ENCODE results near the gene ARHGDIA.

ARHGDIA gene

GRCh38 chr17:81908793-81909192, 37.7 kb upstream of the ARHGDIA start:
- DNase-seq (ENCODE audit: low read depth in 1 of 2, low spot score in 1 of 2), result no peak

GRCh38 chr17:81907219-81908145, 36.3 kb upstream of the ARHGDIA start:
- no peak for TF ChIP-seq SPI1 (IDR thresholded peaks at IDR 0.05; ENCODE audit: borderline replicate concordance, low read depth)
- no peak for TF ChIP-seq POLR2AphosphoS5 (IDR thresholded peaks at IDR 0.05; ENCODE audit: low read depth)
- TF ChIP-seq, protein P1, sequence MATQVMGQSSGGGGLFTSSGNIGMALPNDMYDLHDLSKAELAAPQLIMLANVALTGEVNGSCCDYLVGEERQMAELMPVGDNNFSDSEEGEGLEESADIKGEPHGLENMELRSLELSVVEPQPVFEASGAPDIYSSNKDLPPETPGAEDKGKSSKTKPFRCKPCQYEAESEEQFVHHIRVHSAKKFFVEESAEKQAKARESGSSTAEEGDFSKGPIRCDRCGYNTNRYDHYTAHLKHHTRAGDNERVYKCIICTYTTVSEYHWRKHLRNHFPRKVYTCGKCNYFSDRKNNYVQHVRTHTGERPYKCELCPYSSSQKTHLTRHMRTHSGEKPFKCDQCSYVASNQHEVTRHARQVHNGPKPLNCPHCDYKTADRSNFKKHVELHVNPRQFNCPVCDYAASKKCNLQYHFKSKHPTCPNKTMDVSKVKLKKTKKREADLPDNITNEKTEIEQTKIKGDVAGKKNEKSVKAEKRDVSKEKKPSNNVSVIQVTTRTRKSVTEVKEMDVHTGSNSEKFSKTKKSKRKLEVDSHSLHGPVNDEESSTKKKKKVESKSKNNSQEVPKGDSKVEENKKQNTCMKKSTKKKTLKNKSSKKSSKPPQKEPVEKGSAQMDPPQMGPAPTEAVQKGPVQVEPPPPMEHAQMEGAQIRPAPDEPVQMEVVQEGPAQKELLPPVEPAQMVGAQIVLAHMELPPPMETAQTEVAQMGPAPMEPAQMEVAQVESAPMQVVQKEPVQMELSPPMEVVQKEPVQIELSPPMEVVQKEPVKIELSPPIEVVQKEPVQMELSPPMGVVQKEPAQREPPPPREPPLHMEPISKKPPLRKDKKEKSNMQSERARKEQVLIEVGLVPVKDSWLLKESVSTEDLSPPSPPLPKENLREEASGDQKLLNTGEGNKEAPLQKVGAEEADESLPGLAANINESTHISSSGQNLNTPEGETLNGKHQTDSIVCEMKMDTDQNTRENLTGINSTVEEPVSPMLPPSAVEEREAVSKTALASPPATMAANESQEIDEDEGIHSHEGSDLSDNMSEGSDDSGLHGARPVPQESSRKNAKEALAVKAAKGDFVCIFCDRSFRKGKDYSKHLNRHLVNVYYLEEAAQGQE (IDR thresholded peaks at IDR 0.05; ENCODE audit: insufficient replicate concordance, low read depth), result no peak
- TF ChIP-seq GABPA (IDR thresholded peaks at IDR 0.05; ENCODE audit: low read depth), result no peak
- no peak for TF ChIP-seq CTCF (IDR thresholded peaks at IDR 0.05; ENCODE audit: insufficient read depth, low read length)
- DNase-seq (ENCODE audit: low read depth in 1 of 2, low spot score in 1 of 2), result no peak
- Histone ChIP-seq H3K4me3 (replicated peaks; ENCODE audit: insufficient read depth, low read length) (no peak overlapping the region), H3K27ac (replicated peaks) (no peak overlapping the region), H3K27me3 (ENCODE audit: insufficient read depth, poor library complexity, severe bottlenecking) (no peaks in the 10 kb centered on the region)

More at GRCh38 chr17:81908793-81909192, 37.7 kb upstream of the ARHGDIA start:
- TF ChIP-seq SPI1 (IDR thresholded peaks at IDR 0.05; ENCODE audit: borderline replicate concordance, low read depth), result no peak
- no peak for TF ChIP-seq POLR2AphosphoS5 (IDR thresholded peaks at IDR 0.05; ENCODE audit: low read depth)
- TF ChIP-seq, protein P1 (IDR thresholded peaks at IDR 0.05; ENCODE audit: insufficient replicate concordance, low read depth), result no peak
- no peak for TF ChIP-seq CTCF (IDR thresholded peaks at IDR 0.05; ENCODE audit: insufficient read depth, low read length)
- no peak for TF ChIP-seq GABPA (IDR thresholded peaks at IDR 0.05; ENCODE audit: low read depth)
- no peaks in the 10 kb centered on the region for H3K27me3 ChIP-seq (ENCODE audit: insufficient read depth, poor library complexity, severe bottlenecking)
- no peak overlapping the region for H3K4me3 ChIP-seq (replicated peaks; ENCODE audit: insufficient read depth, low read length)
- H3K27ac ChIP-seq (replicated peaks), result no peak overlapping the region

- no peak for DNase-seq (ENCODE audit: low read depth in 1 of 2, low spot score in 1 of 2)
- Histone ChIP-seq H3K27ac (replicated peaks) (no peak overlapping the region), H3K4me3 (replicated peaks; ENCODE audit: insufficient read depth, low read length) (no peak overlapping the region), H3K27me3 (ENCODE audit: insufficient read depth, poor library complexity, severe bottlenecking) (peaks cover 2% of the 10 kb centered on the region)
- TF ChIP-seq, protein P1 (IDR thresholded peaks at IDR 0.05; ENCODE audit: insufficient replicate concordance, low read depth), result no peak
- TF ChIP-seq GABPA (IDR thresholded peaks at IDR 0.05; ENCODE audit: low read depth) (no peak), POLR2AphosphoS5 (IDR thresholded peaks at IDR 0.05; ENCODE audit: low read depth) (no peak), SPI1 (IDR thresholded peaks at IDR 0.05; ENCODE audit: borderline replicate concordance, low read depth) (no peak), CTCF (IDR thresholded peaks at IDR 0.05; ENCODE audit: insufficient read depth, low read length) (no peak)
Measured at GRCh38 chr17:81906476-81907218, 35.5 kb upstream of the ARHGDIA start.

Measured in HL-60 (cell line).